GM11168 (cell line): ENCODE data around the gene LYPD6.

Experiments used
- in situ Hi-C: fragments of 300-500 bp; cut with MboI; formaldehyde crosslinking; loops from one replicate; pipeline ENCODE4 v1.12.0; 2022; ENCODE audit warnings: low sequenced_read_pairs; ENCODE audit not compliant: unreplicated experiment

The LYPD6 gene

DNA sequence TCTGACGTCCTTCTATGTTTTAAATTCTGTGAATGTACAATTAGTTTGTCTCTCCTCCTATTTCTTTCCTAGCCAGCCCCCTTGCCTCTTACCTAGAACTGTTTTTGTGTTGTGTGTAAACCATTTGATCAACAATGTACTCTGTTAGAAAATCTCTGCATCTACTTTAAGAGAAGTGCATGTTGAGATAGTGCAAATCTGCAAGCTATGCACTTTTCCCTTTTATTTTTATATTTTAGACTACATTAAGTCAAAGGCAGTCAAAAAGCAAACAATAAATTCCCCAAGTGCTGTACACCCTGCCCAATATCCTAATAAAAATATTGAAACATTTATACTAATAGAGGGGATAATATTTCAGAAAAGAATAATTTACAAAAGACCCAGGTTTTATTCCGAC, 13.7 kb downstream of the LYPD6 start:
- in situ Hi-C loops = no loop called here

DNA sequence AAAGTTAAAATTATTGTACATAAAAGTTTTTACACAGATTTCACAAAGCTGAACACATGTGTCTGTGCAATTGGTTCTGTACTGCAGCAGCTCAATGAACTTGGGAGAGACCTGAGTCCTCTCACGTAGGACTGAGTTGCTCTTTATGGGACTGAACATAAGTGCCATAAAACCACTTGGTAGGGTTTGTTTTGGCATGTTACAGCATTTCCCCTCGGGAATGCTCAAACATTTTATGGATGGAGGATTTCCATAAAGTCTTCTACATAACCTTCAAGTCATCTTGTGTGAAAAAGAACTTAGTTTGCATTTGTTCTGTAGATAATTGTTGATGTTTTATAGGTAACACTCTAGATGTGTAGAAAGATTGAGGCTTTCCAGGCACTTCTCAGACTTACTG, 15.9 kb downstream of the LYPD6 start:
- in situ Hi-C loops = no loop called here

DNA sequence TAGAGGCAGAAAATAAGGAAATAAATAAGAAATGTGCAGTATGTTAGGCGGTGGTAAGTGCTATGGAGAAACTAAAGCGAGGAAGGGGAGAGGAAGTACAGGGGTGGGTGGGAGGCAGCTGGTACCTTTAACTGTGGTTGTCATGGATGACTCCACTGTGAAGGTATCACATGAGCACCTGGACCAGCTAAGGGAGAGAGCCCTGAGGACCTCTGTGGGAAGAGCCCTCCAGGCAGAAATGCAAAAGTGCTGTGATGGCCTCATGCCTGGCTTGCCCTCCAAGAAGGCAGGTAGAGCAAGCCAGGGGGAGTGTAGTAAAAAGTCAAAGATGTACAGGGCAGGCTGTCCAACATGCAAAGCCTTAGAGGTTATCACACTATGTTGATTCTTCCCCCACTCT, 17.9 kb downstream of the LYPD6 start:
- in situ Hi-C loops = no loop called here

DNA sequence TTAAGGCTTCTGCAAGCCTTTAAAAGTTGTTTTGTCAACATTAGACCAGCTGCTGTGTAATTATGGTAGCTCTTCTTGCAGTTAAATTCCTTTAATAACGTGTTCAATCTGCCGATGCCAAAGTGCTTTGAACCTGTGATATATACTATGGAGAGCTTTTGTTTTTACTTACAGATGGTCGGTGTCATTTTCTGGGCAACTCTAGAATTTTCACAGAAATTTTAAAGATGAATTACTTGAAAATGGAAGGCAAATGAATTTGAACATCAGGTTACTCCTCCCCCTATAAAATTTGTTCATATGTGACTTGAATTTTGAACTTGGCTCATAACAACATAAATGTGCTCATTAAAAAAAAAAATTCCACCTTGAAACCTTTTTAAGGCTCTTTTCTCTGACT, 23.0 kb downstream of the LYPD6 start:
- in situ Hi-C loops = no loop called here

DNA sequence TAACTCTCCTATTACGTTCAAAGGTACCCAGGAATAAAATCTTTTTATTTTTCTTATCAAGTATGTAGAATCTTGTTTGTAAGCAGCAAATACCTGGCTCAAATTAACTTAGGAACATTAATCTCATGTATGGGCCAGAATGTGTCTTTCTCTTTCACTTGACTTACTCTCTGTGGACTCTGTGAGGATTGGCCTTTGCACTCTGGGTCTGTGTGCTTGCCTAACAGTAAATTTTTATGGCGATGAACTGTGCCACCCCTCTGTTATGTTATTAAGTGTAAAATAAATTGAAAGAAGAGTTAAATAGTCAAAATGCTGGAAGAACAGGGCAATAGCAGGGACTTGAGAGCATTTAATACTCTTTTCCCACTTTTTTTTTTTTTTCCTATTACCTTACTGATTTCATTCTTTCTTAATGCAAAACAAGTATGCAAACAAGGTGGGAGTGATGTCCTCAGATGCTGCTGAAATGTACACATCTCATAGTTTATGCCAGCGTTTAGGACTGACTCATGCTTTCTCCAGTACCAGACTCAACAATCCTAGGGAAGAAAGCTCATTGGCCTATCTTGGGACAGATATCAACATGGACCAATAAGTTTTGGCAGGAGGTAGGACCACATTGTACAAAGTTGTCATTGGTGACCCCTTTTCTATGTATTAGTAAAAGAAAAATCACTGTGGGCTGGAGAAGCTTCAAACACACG, 25.5 kb downstream of the LYPD6 start:
- in situ Hi-C loops = no loop called here

DNA sequence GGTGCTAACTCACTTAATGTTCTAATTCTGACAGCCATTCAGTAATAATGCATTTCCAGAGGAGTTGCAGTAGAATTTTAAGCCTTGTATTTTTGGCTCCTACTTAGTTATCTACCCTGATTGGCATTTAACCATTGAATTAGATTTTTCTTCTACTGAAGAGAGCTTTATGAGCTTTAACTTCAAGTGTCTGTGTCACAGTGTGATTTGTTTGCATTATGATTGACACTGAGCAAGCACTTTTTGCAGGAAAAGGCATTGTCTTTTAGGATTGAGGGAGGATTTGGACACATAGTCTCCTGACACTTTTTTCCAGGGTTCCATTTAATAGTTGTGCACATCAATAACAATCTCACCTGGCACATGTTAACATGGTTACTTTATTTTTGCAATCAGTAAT, 26.7 kb downstream of the LYPD6 start:
- in situ Hi-C loops = no loop called here

DNA sequence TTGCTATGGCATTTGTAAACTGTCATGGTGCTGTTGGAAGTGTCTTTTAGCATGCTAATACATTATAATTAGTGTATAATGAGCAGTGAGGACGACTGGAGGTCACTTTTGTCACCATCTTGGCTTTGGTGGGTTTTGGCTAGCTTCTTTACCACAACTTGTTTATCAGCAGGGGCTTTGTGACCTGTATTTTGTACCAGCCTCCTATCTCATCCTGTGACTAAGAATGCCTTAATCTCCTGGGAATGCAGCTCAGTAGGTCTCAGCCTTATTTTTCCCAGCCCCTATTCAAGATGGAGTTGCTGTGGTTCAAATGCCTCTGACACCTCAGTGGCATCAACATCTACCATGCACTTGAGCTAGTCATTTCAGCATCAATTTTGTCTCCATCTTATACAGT, 29.7 kb downstream of the LYPD6 start:
- in situ Hi-C loops = no loop called here

DNA sequence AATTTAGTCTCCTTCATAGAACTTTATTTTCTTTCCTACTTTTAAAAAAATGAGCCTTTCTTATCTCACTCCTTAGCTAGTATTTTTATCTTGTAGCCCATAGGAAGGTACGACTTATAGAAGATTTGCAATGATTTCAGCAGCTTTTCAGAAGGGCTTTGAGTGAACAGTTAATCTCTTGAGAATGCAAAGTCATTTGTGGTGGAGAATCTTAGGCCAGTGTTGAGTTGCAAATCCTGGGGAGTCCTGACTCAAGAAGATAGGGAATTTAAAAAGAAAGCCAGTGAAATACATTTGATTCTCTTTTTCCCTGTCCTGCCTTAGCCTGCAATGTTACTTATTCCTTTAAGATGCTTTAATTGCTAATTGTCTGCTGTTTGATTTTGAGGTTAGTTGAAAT, 33.6 kb downstream of the LYPD6 start:
- in situ Hi-C loops = no loop called here

DNA sequence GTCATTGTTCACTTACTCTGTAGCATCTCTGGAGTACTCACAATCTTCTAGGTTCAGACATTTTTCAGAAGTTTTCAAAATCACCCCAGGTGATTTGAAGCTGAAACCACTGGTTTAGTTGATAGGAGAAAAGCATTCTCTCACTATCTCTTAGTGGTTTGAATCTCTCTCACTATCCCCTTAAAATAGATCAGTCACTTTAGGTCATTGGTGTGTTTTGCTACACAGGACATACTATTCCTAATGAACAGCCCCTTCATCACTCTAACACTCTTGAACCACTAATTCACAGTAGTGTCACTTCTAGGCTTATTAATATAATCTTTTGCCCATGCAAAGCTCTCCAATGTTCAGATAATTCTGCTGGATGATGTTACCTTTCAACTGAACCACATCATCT, 34.5 kb downstream of the LYPD6 start:
- in situ Hi-C loops = no loop called here

DNA sequence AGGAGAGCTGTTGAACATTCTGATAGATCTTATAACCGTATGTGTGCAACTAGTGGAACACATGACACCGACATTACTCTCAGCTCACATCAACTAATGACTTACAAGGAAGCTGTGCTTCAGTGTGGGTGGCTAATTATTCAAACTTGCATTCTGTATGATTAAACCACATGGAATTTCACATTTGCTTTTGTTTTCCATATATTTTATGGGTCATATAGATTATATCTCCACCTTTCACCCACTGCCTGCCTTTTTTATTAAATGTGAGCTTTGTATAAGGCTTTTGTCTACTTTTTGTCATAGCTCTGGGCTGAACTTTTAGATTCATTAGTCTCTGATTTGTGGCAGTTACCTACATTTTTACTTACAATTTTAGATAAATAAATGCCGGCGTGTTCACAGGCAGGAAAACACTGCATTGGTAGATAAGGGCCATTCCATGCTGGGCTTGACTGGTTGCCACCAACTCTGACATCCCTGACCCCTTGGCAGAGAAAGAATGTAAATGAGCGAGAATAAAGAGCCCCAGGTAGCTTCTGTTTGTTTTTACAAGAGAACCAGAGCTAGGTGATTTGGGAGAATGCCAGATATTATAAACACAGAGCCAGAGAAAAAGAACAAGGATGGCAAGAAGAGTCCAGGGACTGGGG, 35.7 kb downstream of the LYPD6 start:
- in situ Hi-C loops = no loop called here

DNA sequence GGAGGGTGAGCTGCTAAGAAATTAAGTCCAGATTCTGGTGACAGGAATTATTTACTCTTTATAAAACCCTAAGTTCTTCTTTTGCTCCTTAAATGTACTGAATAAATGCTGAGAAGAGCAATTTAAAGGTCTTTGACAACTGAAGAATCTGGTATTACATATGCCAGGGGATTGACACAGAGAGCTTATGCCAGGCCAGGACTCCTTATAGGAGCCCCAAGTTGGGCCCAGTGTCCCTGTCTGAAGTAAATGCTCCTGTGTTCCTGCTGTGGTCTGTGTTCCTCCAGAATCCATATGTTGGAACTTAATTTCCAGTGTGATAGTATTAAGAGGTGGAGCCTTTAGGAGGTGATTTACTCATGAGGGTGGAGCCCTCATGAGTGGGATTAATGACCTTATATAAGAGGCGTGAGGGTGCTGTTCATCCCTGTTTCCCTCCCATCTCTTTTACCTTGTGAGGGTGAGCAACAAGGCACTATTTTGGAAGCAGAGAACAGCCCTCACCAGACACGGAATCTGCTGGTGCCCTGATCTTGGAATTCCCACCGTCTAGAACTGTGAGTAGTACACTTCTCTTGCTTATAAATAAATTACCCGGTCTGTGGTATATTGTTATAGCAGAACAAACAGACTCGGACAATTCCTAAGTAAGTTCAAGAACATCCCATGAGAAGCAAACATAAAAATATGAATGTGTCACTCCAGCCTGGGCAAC, 39.8 kb downstream of the LYPD6 start:
- in situ Hi-C loops = no loop called here

DNA sequence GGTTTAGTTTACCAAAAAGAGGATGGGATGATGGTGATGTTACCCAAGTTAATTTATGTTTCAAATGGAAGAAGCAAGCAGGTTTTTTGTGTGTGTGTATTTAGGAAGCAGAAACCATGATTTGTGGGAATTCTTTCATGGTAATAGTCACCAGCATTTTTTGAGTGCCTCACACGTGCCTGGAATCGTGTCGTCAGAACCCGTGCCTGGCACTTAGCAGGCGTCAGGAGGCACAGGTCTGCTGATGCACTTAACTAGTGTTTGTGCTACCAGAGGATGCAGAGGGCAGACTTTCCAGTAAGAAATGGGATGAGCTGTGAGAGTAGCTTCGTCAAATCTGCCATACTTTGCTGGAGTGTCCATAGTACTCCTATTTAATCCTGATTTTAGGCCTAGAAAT, 41.1 kb downstream of the LYPD6 start:
- in situ Hi-C loops = no loop called here

DNA sequence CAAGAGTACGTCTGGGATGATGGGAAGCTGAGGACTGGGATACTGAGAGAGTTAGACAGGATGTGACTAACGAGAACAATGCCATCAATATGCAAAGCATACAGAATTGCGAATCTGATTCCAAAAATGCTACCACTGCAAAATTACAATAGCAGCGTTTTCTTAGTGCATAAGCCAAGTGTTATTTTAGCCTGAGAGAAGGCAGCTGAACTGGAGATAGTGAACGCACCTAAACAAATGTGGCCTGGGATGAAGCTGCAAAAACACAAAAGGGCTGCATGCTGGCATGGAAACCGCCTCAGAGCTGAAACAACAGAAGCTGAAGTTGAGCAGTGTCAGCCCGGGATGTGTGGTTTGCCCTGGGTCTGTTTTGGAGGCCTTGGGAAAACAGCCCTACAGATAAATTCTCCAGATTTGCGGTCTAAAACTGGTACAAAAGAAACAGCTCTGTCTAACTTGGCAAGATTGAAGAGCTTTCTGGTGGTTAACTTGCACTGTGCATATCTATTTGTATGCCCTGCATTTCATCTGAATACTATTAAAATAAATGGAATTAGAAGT, 45.5 kb downstream of the LYPD6 start:
- in situ Hi-C loops = no loop called here

DNA sequence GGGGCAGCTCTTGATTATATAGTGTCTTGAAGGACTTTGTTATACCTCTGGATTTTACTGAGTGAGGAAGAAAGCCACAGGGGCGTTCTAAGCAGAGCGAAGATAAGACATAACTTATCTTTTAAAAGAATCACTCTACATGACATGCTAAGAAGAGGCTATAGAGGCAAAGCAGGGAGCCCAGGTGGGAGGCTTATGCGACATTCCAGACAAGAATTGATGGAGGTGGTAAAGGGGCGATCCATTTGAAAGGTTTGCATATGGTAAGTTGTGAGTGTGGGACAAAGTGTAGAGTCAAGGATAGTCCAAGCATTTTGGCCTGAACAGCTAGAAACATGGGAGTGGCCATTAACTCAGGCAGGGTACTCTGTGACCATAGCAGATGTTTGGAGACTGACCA, 49.8 kb downstream of the LYPD6 start:
- in situ Hi-C loops = no loop called here

DNA sequence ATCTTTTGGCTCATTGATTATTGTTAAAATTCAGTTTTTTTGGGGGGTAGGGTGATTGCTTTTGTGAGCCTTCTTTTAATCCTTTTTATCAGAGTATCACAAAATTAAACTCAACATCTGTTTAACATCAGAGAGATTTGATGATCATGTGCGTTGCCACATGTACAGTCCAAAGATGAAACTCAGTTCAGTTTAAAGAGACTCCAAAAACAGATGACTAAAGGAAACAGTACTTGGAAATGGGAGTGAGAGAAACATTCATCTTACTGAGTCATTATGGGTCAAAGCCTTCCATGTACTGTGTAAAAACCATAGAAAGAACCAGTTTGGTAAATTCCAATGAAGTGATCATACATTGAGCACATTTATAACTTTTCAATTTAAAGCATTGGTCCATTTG, 53.0 kb downstream of the LYPD6 start:
- in situ Hi-C loops = no loop called here

DNA sequence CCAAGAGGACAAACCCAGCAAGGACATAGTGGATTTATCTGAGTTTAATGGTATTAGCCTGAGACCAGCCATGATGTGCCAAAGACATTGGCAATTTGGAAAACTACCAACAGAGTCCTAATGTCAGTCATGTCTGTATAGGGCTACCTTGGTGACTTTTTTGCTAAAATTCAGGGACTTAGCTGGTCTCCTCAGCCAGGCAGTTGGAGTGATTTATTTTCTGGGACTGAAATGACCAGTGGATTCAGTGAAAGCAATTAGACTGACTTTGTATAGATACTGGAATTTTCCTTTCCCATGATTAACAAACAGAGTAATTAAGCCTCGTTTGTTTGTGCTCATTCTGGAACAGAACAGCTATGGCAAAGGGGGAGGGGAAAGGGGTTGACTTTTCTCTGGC, 55.0 kb downstream of the LYPD6 start:
- in situ Hi-C loops = no loop called here

DNA sequence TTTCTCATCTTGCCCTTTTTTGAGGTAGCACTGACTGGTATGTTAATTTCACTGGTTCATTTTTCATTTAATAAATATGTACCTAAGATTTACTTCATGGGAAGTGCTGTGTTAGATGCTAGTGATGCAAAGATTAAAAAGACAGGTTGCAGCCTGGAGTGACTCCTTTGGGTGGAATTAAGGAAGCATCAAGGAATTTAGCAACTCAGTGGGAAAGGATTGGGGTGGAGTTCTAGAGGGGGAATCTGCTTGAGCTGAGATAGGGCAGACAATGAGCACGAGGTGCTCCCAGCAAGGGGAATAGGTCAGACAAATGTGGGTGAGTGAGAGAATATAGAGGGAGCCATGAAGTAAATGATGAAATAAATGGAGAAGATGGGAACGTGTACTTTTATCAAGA, 57.0 kb downstream of the LYPD6 start:
- in situ Hi-C loops = no loop called here

DNA sequence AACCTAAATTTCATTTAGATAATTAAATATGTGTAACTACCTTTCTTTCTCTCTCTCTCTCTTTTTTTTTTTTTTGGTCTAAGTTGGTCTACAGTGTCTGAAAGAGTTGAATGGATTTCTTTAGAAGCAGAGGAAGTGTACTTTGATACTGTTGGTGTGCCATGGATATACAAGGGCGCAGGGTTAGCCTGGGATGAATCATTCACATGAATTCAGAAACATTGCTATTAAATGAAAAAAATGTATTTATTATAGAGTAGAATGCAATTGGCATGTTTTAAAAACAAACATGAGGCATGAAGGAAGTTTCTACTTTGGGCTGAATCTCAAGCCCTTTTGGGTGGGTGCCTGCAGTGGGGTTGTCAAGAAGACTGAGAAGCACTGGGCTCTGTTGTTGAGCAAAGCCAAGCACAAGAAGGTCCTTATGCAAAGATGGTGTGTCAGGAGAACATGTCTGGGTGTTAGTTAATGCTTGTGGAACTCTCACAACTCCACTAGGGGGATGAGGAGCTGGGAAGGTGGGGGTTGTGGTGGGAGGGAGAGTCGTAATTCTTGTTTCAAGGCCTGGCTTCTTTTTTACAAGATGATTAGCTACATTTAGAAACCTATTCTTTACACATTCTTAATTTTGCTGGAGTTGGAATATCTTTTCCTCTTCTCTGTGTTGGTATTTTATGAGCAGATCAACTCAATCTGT, 57.9 kb downstream of the LYPD6 start:
- in situ Hi-C loops = no loop called here

DNA sequence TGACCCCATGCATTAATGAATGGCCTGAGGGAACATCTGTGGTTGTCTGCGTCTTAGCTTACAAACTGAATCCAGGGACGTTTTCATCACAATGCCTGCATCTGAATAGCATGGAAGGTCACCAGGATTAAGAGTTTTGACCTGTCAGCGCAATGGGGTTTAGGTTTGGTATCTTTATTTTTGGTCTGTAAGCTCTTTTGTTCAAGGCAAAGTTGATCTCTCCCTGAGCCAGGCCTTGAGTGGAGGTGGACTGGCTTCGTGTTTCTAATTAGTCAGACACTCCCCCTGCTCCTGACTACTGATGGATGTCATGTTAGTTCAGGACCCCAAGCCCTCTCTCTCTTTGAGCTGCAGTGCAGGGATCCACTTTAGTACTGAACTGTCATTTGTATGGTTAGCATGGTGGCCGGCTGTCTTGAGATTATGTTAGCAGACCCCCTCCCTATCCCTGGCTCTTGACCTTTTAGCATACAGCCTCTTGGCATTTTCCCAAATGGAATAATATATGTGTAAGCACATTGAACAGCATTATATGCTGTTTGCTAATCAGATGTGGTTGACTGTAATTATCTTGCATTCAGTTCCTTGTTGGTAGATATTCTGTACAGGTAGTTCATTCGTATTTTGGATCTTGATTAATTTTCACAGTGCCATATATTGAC, 59.2 kb downstream of the LYPD6 start:
- in situ Hi-C loops = no loop called here

DNA sequence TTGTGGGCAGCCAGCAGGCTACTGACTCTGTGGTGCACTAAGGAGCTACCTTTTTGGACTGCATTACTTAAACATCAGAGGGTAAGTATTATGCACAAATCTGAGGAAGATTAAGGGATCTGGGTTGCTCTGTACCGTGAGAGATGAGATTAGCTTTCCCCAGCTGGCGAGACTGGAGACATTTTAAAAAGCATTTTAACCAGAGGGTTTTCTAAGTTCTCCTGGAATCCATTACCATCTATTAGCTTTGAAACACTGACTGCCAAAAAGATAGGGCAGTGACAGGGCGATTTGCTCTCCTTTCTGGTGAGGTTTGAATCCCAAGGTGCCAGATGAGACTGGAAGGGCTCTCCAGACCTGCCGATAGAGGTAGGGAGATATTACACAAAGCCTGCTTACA, 63.2 kb downstream of the LYPD6 start:
- in situ Hi-C loops = no loop called here
